Spleen (tissue), 7 donors: ENCODE data around the gene ATXN7L1.

ENCODE experiments used
- POLR2A ChIP-seq, 3 donors: fragments of 450-650 bp; IDR thresholded peaks; one replicate each; pipeline ENCODE4 v1.5.1; 2017; ENCODE audit warnings: antibody characterized with exemption in 3 of 3, mild to moderate bottlenecking in 1 of 3
- POLR2AphosphoS5 ChIP-seq, 3 donors: sonication (generic); formaldehyde crosslinking; IDR thresholded peaks; one replicate each; pipeline ENCODE4 v1.5.1; 2017; ENCODE audit warnings: antibody characterized with exemption in 3 of 3
- TF ChIP-seq, protein P1 (sequence below), 11 experiments: fragments of 200-600 bp in 7 of 11; fragments of 450-650 bp in 4 of 11; sonication (generic) in 4 of 11; IDR thresholded peaks in 8 of 11; conservative IDR thresholded peaks in 3 of 11; 1 replicate in 7 of 11; 2 replicates in 4 of 11; pipeline versions ENCODE4 v1.4.0 to v1.8.0; 2016 to 2021; ENCODE audit warnings: antibody characterized with exemption in 11 of 11, inconsistent platforms in 4 of 11, mild to moderate bottlenecking in 1 of 11
- donor health status: DM: no; HTN: no; CAD: no; lungs with moderate emphysema.
- donor health status: DM: no; HTN: no; CAD: no.
- donor health status: DM: no; HTN: no; CAD: no.

DNA sequence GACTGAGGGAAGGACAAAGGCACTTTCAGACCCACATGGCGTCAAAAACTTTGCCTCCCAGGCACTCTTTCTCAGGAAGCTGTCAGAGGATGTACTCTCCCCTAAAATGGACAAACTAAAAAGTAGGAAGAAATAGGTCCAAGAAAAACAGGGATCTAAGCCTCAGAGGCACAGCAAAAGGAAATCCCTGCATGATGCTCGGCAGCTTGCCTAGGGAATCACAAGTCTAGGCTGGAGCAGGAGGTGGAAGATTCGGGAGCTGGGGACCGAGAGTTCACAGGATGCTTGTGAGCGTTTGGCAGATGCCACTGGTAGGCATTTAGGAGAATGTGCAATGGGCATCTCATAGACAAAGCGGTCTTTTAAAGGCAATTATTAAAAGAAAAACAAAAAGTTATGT is 60.8 kb downstream of the ATXN7L1 start:
- TF ChIP-seq, protein P1, sequence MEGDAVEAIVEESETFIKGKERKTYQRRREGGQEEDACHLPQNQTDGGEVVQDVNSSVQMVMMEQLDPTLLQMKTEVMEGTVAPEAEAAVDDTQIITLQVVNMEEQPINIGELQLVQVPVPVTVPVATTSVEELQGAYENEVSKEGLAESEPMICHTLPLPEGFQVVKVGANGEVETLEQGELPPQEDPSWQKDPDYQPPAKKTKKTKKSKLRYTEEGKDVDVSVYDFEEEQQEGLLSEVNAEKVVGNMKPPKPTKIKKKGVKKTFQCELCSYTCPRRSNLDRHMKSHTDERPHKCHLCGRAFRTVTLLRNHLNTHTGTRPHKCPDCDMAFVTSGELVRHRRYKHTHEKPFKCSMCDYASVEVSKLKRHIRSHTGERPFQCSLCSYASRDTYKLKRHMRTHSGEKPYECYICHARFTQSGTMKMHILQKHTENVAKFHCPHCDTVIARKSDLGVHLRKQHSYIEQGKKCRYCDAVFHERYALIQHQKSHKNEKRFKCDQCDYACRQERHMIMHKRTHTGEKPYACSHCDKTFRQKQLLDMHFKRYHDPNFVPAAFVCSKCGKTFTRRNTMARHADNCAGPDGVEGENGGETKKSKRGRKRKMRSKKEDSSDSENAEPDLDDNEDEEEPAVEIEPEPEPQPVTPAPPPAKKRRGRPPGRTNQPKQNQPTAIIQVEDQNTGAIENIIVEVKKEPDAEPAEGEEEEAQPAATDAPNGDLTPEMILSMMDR (IDR thresholded peaks at IDR 0.05 in 8 of 11, conservative IDR thresholded peaks at IDR 0.05 in 3 of 11): no peak
- TF ChIP-seq POLR2AphosphoS5 (IDR thresholded peaks at IDR 0.05): no peak
- TF ChIP-seq POLR2A (IDR thresholded peaks at IDR 0.05): no peak
